Upper lobe of left lung (tissue), 4 donors: ENCODE results near the gene OR6K6.

Experiments used
- CTCF ChIP-seq, 6 experiments: fragments of 450-650 bp in 4 of 6; fragments of 200-600 bp in 2 of 6; sonication (generic) in 2 of 6; IDR thresholded peaks; one replicate each; pipeline ENCODE4 v1.5.1; 2016 to 2019; ENCODE audit warnings: antibody characterized with exemption in 6 of 6
- POLR2A ChIP-seq, 4 donors: fragments of 450-650 bp; IDR thresholded peaks; one replicate each; pipeline ENCODE4 v1.5.1; 2016 to 2017; ENCODE audit warnings: antibody characterized with exemption in 4 of 4, mild to moderate bottlenecking in 2 of 4

DNA sequence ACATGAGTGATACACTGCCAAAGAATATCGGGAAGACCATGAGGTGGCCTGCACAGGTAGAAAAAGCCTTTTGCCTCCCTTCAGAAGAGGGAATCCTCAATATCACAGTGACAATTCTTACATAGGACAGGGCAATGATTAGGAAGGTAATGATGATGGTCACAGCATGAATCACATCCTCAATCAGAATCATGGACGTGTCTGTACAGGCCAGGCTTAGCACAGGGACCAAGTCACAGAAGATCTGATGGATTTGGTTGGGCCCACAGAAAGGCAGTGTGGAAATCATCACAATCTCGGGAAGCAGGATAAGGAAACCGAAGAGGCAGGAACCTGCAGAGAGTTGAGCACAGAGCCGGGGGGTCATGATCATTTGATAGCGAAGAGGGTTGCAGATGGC, 37.2 kb upstream of the OR6K6 start:
- TF ChIP-seq POLR2A (IDR thresholded peaks at IDR 0.05) (no peak), CTCF (IDR thresholded peaks at IDR 0.05) (no peak)
